ENCODE results near the gene PGA5.

Gene PGA5

DNA sequence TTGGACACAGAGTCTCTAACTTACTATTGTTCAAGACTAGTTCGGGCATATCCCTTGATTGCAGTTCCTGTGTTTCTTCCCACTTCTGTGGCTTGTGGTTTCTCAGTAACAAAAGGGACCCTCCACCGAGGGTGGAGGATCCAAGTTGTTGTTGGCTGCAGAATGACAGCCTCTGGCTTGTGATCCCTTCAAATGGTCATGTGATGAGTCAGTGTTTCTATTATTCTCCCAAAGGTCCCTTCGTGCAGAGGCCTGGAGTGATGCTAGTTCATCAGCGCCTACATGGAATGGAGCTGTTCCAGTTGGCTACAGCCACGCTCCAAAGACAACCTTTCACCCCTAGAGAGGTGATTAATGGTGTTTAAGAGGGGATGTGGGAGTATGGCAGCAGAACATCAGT lies 56.8 kb downstream of the PGA5 start:
- DNase-seq: no peak

DNA sequence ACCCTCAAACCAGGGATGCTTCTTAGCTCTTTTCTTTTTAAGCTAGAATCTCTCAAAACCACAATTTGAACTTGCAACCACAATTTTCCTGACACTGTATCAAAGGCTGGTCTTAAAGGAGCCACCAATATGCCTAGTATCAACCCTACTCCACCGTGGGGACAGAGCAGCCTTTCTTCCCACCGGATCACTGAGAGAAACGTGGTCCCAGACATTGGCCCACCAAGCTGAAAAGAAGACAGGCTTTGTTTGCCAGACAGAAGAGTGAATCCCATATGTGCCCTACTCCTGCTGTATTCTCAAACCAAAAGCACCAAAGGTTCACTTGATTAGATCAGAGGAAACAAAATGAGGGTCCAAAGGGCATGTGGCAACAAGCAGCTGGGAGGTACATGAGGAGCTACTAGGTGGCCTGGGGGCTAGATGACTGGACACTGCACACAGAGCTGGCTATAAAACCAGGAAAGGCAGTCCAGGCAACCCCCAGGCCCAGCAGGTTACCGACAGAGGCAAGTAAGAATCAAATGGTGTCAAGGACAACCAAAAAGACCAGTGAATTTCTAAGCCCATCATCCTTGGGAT lies 57.8 kb downstream of the PGA5 start:
- no peak for DNase-seq

Data from NK-92 treated with Interleukin-12 subunit alpha and Interleukin-12 subunit beta, amount 100 ng/mL, for 24 hours (cell line).